GM19025 (cell line): ENCODE measurements around the gene KCNK1.

Experiments
- ATAC-seq: cut with Tn5 transposase; IDR thresholded peaks from one replicate; pipeline ENCODE4 v1.9.1; 2021; ENCODE audit warnings: mild to moderate bottlenecking, low read depth, moderate library complexity; ENCODE audit not compliant: unreplicated experiment

The KCNK1 gene

DNA sequence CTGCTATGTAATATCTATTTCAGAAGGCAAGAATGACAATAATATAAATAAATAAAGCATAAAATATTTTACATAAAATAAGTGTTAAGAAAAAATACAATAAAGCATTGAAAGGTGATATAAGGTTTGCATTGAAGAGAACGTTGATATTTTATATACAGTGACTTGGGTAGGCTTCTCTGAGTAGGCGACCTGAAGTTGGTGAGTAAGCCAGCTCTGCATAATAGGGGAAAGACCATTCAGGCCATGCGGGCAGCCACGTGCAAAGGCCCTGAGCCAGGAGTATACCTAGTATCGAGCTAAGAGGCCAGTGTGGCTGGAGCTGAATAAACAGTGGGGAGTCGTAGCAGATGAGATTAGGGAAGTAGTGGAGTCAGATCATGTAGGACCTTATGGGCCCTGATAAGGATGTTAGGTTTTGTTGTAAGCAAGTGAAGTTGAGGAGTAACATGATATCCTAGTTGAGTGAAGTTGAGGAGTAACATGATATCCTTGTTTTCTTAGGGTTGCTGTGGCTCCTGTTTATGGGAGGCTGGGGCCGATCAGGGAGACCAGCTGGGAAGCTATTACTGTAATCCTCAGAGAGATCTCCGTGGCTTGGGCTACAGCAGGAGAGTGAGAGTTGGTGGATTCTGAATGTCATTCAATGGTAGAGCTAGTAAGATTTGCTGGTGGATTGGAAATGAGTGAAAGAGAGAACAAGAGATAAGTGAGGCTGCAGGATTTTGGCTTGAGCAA, 22.0 kb downstream of the KCNK1 start:
- no peak for ATAC-seq

DNA sequence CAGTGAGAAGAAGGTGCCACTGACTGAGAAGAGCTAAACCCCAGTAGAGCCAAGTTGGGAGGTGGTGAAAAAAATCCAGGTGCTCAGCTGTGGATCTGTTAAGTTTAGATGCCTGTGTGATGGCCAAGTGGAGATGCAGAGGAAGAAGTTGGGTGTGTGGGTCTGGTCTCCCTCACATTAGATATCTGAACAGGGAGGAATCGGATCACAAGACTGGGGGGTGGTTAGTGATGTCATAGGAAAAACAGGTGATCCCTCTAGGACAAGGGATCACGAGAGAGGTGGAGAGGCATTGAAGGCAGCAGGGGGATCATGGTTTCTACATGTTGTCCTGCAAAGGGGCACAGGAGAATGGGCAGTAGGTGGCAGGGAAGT, 22.6 kb downstream of the KCNK1 start:
- ATAC-seq, result no peak

DNA sequence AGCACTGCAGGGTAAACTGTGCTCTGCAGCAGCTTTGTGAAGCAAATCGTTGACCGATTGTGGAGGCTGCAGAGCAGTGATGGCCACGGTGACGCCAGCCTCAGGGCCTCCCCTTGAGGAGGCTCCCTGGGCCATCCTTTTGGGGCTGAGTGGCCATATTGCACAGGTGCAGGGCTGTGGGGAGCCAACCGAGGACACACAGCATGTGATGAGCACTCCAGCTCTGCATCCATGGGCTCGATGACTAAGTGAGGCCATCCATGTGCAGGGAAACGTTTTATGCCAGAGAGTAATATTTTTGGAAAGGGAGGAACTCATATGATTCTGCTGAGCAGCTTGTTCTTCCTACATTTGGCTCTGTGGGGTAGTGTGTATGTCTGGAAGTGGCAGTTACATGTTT, 24.6 kb downstream of the KCNK1 start:
- no peak for ATAC-seq

DNA sequence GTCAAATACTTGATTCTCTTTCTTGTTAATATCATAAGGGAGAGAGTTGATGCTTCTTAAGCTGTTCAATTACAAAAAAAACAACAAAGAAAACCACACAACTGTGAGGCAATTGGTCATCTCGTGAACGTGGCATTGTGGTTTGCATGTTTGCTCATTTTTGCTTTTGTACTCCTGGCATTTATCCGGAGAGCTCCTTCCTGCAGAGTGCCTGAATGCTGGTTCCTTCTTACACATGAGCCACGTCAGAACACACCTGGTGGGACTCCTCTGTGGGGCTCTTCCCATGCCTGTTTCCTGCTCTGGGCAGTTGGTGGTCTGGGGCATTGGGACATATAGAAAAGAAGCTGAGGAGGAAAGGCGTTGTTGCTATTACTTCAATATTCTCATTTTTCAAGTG, 25.7 kb downstream of the KCNK1 start:
- ATAC-seq, result no peak

DNA sequence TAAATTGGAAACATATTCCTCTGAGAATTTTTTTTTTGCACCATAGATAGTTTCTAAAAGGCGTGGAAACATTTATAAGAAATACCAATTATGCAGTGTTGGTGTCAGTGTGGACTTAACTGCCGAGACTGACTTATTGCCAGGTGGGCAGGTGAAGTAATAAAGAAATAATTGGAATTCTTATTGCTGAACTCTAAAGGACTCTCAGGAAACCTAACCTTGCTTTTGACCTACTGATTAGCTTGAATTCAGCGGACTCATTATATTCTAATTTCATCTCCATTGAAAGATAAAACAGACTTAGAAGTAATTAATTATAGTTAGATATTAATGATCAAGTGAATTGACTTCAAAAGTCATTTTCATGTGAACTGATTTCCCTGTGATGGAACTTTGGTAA, 26.3 kb downstream of the KCNK1 start:
- ATAC-seq, result no peak

DNA sequence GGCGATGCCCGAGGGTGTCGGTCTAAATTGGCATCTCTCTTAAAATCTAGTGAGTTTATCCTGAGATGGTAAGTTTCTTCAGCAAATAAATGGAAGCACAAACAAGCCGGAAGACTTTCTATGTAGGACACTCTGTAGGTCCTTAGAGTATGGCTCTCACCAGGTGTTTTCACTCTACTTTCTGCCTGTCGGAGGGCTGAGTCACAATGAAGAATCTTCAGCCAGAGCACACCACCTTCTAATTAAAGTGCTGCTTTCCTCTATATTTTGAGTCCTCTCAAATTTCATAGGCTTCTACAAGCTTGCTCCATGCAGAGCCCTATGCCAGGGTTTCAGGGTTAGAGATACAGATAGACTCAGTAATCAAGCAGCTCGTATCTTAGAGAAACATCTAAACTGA, 27.1 kb downstream of the KCNK1 start:
- no peak for ATAC-seq

DNA sequence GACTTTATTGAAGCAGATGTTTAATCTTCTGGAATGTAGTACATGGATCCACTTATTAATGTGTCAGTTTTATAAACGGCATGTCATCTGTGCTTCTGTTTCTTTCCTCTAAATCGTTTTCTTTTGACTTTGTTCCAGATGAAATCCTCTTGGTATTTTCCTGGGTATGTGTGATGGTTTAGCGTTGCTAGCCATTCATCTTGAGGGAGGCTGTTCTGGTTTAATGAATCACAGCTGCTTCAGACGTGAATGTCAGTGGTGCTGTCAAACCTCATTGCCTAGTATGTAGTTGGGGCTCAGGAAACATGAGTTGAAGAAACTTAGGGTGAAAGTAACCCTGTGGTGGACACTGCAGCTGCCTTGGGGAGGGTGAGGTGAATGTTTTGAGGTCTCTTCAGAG, 33.2 kb downstream of the KCNK1 start:
- ATAC-seq, result no peak

DNA sequence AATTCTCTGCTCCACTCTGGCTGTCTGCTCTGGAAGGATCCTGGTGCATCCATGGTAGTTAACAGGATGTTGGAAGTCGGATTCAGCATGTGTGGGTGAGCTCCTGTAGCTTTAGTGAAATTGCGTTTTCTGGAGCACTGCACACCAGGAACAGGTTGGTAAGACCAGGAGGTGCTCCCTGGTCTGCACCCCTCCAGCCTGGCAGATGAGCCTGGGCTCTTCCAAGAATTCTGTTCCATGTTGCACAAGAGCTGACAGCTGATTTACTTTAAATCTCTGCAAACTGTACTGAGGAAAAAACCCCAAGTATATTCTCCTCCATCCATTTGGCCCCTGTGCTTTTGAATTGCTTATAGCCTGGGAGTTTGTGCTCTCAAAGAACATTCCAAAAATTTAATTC, 33.7 kb downstream of the KCNK1 start:
- ATAC-seq, result no peak

DNA sequence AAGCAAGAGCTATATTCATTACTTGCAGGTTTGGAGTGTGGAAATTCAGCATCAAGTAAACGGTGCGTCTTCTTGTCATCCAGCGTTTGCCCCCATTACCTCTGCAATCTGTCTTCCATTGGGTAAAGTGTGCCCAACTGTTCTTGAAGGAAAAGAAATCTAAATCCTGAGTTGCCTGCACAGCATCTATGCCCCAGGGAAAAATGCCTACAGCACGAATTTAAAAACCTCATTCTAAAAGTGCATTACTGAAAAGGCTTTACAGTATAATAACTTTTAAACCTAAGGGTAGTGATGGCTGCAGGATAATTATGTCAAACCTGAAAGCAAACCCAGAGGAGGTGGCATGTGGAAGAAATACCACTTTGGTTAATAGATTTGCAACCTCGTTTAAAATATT, 37.2 kb downstream of the KCNK1 start:
- ATAC-seq, result no peak

DNA sequence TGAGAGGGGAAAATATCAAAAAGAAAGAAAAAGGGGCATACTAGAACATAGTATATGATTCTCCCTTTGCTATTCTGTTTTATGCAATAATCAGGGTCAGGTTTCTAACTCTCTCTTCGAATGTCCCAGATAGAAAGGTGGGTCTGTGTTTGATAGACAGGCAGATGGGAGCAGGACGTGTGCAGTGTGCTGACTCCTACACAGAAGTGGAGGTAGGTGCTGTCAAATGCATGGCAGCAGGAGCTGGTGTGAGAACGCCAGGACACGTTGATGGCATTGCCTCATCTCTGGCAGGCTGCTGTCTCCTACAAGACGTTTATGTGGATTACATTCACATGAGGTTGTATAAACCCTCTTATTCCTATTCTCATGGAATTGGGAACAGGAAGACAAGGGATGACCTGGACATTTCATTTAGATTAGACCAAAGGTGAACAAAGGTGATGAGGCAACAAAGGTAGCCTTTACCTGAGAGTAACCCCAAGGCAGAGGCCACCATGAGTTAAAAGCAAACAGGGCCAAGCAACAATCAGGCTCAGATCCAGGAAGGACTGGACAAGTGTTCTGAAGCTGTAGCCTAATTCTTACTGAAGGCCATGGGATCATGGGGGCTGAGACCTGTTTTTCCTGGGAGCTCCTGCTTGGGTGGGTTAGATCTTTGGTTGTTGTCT, 37.8 kb downstream of the KCNK1 start:
- no peak for ATAC-seq

DNA sequence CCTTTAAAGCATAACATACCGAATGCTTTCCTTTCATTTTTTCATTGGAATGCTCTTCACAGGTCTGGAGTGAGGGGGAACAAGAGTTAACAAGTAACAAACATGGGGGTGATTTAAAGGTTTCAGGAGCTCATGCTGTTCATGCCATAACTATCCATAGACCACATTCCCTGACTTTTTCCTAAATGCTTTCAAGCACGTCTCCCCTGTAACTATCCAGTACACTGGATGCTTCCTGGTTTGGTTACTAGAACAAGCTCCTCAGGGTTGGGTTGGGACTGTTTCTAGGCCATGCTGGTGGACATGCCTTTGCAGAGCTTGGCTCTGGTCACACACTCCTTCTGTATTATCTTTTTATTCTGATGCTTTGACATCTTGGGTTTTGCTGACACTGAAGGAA, 38.6 kb downstream of the KCNK1 start:
- no peak for ATAC-seq

DNA sequence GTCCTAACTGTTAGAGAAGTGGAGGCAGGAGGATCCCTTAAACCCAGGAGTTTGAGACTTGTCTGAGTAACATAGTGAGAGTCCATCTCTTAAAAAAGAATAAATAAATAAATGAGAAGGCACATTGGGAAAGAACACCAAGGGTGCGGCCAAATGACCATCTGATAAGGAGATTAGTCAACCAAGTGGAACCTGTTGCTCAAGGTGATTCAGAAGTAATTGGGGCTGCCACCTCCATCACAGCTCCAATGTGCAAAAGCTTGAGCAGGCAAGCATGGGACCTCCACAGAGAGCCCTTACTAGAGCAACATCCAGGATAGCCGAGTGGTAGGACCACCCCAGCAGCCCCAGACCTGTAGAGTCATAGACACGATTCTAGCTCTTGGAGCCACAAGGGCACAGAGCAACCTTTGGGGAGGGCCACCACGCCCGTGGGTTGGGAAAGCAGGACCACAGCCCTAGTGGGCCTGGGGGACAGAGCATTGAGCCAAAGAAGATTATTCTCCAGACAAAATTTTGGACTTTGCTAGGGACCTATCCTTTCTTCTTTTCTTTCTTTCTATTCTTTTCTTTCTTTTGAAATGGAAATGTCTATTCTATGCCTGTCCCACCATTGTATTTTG, 40.9 kb downstream of the KCNK1 start:
- no peak for ATAC-seq

DNA sequence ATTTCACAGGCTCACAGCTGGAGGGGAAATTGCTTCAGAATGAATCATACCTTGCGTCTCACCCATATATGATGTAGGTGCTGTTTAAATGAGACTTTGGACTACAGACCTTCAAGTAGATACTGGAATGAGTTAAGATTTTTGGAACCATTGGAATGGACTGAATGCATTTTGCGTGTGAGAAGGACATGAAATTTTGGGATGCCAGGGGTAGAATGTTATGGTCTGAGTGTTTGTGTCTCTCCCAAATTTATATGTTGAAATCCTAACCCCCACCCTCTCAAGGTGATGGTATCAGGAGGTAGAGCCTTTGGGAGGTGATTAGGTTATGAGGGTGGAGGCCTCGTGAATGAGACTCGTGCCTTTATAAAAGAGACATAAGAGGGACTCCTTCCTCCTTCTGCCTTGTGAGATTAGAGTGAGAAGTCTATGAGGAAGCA, 41.4 kb downstream of the KCNK1 start:
- no peak for ATAC-seq

DNA sequence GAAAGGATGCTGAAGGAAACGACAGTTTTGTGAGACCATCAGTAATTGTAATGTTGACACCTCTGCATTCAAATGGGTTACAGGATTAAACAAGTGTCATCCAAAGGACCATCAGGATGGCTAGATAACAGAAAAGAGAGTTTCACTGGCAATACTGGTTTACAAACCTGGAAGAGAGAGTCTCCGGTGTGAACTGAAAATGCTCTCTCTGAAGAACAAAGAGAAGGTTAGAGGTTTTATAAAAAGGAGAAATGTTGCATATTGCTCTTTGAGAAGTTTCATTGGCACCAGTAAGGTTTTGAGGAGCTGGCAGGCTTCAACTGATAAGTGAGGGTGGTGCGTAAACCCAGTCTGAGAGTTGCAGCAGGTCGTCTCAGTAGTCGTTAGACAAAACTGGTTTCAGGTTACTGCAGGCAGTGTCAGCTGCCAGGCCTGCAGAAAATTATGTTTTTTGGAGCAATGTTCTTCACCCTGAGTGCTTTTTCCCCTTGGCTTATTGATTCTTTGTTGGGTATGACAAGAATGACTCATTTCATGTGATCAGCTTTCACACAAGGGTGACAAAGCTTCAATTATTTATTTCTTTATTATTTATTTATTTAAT, 42.2 kb downstream of the KCNK1 start:
- no peak for ATAC-seq

DNA sequence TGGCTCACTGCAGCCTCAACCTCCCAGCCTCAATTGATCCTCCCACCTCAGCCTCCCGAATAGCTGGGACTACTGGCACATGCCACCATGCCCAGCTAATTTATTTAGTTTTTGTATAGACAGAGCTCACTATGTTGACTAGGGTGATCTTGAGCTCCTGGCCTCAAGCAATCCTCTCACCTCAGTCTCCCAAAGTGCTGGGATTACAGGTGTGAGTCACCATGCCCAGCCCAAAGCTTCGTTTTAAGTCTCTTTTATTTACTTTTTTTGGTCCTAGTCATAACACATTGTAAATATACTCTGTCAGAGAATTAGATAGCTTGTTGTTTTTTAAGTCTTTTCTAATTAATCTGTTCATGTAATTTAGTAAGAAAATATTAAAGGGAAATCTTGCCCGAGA, 42.8 kb downstream of the KCNK1 start:
- no peak for ATAC-seq

DNA sequence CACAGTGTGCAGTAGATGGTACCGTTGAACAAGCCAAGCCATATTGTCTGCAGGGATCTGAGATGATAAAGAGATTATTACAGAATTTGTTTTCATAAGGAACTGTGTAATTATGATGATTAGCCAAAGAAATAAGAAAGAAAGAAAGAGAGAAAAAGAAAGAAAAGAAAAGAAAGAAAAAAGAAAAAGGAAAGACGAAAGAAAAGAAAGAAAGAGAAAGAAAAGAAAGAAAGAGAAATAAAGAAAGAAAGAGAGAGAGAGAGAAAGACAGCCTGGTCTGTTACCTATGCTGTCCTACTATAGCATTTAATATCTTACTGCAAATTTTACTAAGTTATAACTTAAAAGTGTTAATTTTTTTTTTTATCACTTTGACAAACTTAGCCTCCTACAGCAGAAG, 43.6 kb downstream of the KCNK1 start:
- no peak for ATAC-seq

DNA sequence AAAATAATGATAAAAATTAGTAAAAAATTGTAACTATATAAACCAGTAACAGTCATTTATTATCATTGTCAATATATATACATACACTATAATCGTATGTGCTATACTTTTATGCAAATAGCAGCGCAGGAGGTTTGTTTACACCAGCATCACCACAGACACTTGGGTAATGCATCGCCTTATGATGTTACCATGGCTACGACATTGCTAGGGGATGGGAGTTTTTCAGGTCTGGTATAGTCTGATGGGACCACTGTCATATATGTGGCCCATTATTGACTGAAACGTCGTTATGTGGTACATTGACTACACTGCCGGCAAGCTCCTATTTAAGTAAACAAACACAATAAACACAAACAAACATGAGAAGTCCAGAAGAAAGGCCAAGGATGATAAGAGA, 45.6 kb downstream of the KCNK1 start:
- no peak for ATAC-seq

DNA sequence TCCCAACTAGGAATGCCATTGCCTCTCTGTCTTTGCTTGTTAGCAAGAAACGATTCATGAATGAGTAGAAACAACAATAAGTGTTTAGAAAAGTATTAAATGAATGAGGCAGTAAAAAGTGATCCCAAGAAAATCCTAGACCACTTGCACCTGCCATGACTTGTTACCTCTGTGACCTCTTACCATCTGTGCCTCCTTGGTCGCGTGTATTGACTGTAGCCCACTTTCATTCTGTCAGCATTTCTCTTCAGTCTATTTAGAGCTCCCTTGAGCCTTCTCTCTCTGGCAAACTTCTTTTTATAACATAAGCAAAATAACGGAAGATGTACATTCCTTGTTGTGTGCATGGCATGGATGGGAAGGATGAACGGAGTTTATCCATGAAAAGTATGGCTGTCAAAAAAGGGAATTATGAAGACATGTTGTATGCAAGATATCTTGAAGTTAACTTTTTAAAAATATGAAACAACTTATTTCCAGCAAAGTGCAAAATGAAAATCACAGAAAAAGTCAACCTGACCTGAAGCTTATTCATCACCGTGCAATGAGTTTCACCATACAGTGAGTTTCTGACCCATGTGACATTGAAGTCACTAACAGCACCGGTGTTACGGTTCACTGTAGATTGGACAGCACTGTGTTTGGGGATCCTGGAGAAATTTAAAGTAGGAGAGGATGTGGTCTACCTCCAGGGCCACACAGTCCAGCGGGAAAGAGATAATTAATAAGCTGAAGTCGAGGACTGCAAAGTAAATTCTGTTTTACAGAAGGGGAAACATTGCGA, 47.7 kb downstream of the KCNK1 start:
- ATAC-seq, result no peak

DNA sequence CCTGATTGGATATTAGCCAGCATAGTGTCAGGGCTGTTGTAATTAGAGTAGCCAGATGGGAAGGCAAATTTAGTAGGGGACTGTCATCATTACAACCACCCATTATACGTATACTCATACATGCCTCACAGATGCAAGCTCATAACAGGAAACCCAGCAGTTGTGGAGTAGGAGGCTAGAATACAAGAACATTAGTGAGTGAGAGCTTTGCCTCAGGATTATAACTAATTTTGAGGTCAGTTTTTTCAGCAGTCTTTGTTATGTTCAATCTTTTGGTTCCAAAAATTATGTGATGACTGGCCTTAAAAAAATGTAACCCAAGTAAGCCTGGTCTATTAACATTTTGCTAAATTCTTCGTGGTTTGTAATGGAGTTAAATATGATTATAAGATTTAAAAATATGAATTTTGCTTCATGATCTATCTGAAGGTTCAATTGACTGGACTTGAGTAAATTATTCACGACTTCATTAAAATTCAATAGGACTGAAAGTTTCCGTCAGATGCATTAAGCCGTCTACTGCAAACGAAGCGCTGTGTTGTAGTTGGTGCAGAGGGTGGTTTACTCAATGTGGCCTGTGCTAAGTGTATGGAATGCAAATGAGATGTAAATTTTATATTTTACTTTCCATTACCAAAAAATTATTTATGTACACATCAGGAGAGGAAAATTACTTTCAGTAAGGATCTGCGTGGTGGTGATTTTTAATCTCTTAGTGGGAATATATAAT, 48.8 kb downstream of the KCNK1 start:
- ATAC-seq, result no peak

DNA sequence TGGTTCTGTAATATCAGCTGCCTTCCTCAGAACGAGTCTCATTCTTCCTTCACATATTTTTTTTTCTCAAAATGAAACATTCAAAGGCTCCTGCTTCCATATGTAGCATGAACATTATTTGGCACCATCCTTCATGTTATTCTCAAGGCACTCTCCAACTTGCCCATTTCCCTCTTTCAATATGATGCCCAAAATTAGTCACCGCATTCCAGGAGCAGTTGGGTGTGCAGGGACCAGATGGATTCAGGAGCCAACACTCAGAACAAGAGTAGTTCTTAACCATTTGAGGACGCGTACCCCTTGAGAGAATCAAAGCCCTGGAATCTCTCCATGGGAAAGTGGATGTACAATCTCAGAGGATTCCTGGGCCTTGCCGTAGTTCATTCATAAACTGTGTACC, 50.3 kb downstream of the KCNK1 start:
- ATAC-seq, result no peak
